PC-9 (cell line): Measurements from ENCODE around the gene TOMM6. TPM values are rescaled to one million over a fixed set of nuclear protein-coding genes. Genes with fewer than 3 reads are reported as not detected.
A peak's percentile ranks its signal among the peaks of the same experiment; 100 is the strongest.

ENCODE experiments used
- BruUV-seq: library from RNA; stranded (reverse); fragments of 400-500 nt; replicated peaks from 2 replicates; lab custom pipeline; 2021; lab: Mats Ljungman, UMichigan
- CTCF ChIA-PET: fragments of 300-600 bp; sonication (Branson Sonifier 250); formaldehyde crosslinking; loops from one replicate; lab custom pipeline; 2022; ENCODE audit warnings: antibody characterized with exemption; lab: Charles Lee
- POLR2A ChIA-PET: fragments of 300-600 bp; sonication (Branson Sonifier 250); formaldehyde crosslinking; loops from one replicate; lab custom pipeline; 2022; ENCODE audit warnings: antibody characterized with exemption; ENCODE audit not compliant: unreplicated experiment; lab: Charles Lee
- DNase-seq, 2 experiments: peaks; one replicate each; pipeline versions ENCODE4 v3.0.0 to v3.0.0-alpha.2; 2015 to 2022; ENCODE audit warnings: mixed read lengths in 1 of 2
- H2AFZ ChIP-seq: fragments of 200-600 bp; sonication (generic); 2 replicates; pipeline ENCODE4 v1.8.1; 2017; ENCODE audit warnings: antibody characterized with exemption
- H3F3A ChIP-seq: fragments of 200-600 bp; sonication (generic); 2 replicates; pipeline ENCODE4 v1.8.1; 2017; ENCODE audit warnings: antibody characterized with exemption, mild to moderate bottlenecking, low read depth; ENCODE audit not compliant: insufficient read depth
- H3K27ac ChIP-seq: fragments of 200-600 bp; sonication (generic); 2 replicates; pipeline ENCODE4 v1.6.1; 2016; ENCODE audit warnings: mixed run types
- H3K27me3 ChIP-seq: fragments of 200-600 bp; sonication (generic); 2 replicates; pipeline ENCODE4 v1.6.1; 2016; ENCODE audit warnings: low read depth, mixed run types; ENCODE audit not compliant: insufficient read depth
- H3K36me3 ChIP-seq: fragments of 200-600 bp; sonication (generic); 2 replicates; pipeline ENCODE4 v1.6.1; 2016; ENCODE audit warnings: low read depth, mixed run types
- H3K4me1 ChIP-seq: fragments of 200-600 bp; sonication (generic); replicated peaks from 2 replicates; pipeline ENCODE4 v1.6.1; 2016; ENCODE audit warnings: mixed run types; ENCODE audit not compliant: insufficient read depth
- H3K4me2 ChIP-seq: fragments of 200-600 bp; sonication (generic); 2 replicates; pipeline ENCODE4 v1.6.1; 2017; ENCODE audit warnings: mixed run types
- H3K4me3 ChIP-seq: fragments of 200-600 bp; sonication (generic); 2 replicates; pipeline ENCODE4 v1.6.1; 2016; ENCODE audit warnings: mixed run types
- H3K79me2 ChIP-seq: fragments of 200-600 bp; sonication (generic); 2 replicates; pipeline ENCODE4 v1.6.1; 2017; ENCODE audit warnings: low read depth, mixed run types
- H3K9me2 ChIP-seq: fragments of 200-600 bp; sonication (generic); 2 replicates; pipeline ENCODE4 v1.8.1; 2017; ENCODE audit warnings: mild to moderate bottlenecking; ENCODE audit not compliant: insufficient read depth
- H3K9me3 ChIP-seq: fragments of 200-600 bp; sonication (generic); 2 replicates; pipeline ENCODE4 v1.8.1; 2016; ENCODE audit warnings: low read depth; ENCODE audit not compliant: insufficient read depth
- H4K20me1 ChIP-seq: fragments of 200-600 bp; sonication (generic); 2 replicates; pipeline ENCODE4 v1.8.1; 2017; ENCODE audit not compliant: insufficient read depth
- EZH2 ChIP-seq: fragments of 200-600 bp; sonication (generic); IDR thresholded peaks from 2 replicates; pipeline ENCODE4 v1.8.0; 2017; ENCODE audit warnings: antibody characterized with exemption, low read depth
- intact Hi-C: fragments of 100-400 bp; cut with micrococcal nuclease; formaldehyde crosslinking; loops from one replicate; pipeline ENCODE4 v1.10.0; 2022; ENCODE audit not compliant: unreplicated experiment
- total RNA-seq: library from RNA; stranded (reverse); gene quantifications from 2 replicates; pipeline ENCODE4 v1.2.3, GENCODE V29; 2021
- TF ChIP-seq, protein P1 (sequence below): fragments of 200-600 bp; sonication (generic); conservative IDR thresholded peaks from 2 replicates; pipeline ENCODE4 v1.6.1; 2017; ENCODE audit warnings: mixed run types, antibody characterized with exemption, mild to moderate bottlenecking, moderate library complexity

Gene TOMM6
- total RNA-seq, 1 experiment from 2014 or later, result 170 TPM

DNA sequence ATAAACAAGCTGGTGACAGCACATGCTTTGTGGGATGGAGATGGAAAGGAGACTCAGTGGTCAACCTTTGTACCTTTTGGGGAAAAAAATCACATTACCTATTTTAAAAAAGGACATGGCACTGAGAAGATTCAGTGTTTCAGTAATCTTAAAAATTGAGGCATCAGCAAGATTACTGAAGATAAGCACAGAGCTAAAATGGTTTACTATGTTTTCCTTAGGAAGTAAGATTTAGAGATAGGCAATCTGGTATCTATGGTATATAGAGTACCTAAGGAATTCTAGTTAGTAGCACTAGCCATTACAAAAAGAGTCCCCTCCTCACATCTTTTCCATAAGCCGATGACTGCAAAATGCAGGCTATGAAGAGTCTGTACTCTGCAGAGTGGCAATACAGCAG lies 35.7 kb downstream of the TOMM6 start:
- H3K4me1 ChIP-seq, result peaks cover 16% of the 10 kb centered on the region
- H2AFZ ChIP-seq, result no peak overlapping the region
- BruUV-seq, result no TSS peak
- H3K4me3 ChIP-seq, result no peak overlapping the region
- H3F3A ChIP-seq, result peaks cover 13% of the 10 kb centered on the region; the same call in 1 of the 2 replicates
- no peaks in the 10 kb centered on the region for H4K20me1 ChIP-seq
- ChIA-PET POLR2A (no interaction called here), CTCF (no interaction called here)
- H3K79me2 ChIP-seq, result no peaks in the 10 kb centered on the region
- intact Hi-C loops, result no loop called here
- H3K9me3 ChIP-seq, result no peaks in the 10 kb centered on the region
- no peaks in the 10 kb centered on the region for H3K36me3 ChIP-seq
- DNase-seq, result no peak
- no peaks in the 10 kb centered on the region for H3K27me3 ChIP-seq
- H3K27ac ChIP-seq, result no peak overlapping the region
- H3K9me2 ChIP-seq, result no peaks in the 10 kb centered on the region
- no peak overlapping the region for H3K4me2 ChIP-seq
- TF ChIP-seq, protein P1, sequence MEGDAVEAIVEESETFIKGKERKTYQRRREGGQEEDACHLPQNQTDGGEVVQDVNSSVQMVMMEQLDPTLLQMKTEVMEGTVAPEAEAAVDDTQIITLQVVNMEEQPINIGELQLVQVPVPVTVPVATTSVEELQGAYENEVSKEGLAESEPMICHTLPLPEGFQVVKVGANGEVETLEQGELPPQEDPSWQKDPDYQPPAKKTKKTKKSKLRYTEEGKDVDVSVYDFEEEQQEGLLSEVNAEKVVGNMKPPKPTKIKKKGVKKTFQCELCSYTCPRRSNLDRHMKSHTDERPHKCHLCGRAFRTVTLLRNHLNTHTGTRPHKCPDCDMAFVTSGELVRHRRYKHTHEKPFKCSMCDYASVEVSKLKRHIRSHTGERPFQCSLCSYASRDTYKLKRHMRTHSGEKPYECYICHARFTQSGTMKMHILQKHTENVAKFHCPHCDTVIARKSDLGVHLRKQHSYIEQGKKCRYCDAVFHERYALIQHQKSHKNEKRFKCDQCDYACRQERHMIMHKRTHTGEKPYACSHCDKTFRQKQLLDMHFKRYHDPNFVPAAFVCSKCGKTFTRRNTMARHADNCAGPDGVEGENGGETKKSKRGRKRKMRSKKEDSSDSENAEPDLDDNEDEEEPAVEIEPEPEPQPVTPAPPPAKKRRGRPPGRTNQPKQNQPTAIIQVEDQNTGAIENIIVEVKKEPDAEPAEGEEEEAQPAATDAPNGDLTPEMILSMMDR, result no peak
- no peak for TF ChIP-seq EZH2

DNA sequence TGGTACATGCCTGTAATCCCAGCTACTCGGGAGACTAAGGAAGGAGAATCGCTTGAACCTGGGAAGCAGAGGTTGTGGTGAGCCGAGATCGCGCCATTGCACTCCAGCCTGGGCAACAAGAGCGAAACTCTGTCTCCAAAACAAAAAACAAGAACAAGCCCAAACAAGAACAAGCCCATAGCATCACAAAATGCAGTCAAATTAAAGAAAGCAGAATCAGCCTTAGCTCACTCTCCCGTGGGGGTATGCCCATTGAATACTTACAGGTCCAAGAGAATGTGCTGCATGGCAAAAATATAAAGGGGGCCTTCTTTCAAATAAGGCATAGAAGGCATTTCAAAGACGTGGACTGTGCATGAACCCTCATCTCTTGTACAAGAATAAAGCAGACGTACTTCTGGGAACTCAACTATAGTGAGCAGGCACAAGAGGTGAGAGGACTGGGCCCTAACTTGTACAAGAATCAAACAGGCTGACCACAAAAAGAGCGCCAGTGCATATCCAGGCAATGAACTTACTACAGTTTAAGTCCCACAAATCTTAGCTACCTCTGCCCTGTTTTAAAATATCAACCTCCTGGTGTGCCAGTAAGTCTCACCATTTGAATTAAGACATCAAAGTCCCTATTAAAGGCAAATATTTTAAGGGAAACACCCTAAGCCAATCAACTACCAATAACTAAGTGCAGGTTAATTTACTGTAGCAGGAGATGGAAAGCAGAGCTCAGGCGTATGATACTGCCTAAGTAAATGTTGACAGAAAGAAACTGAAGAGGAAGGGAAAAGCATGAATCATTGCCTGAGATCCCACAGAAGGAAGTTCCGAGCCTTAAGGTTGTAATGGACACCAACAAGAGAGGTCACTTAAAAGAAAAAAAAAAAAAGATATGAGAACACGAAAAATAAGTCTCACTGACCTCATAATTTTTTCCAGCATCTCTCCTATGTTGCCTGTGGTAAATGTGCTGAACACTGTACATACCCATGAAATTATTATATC lies 37.4 kb downstream of the TOMM6 start:
- ChIA-PET CTCF (interaction anchor here (0.7 to 0.8 kb wide), 2 partner anchors 22 to 217 kb away, joined by 4 to 6 read pairs; no protein-coding TSS in a partner anchor), POLR2A (interaction anchor here (0.6 kb wide), 3 partner anchors 9 to 783 kb away, joined by 3 to 5 read pairs (median 4); no protein-coding TSS in a partner anchor)
- H3F3A ChIP-seq, result peaks cover 13% of the 10 kb centered on the region; the same call in 1 of the 2 replicates
- no TSS peak for BruUV-seq
- H3K9me2 ChIP-seq, result no peaks in the 10 kb centered on the region
- no peaks in the 10 kb centered on the region for H3K36me3 ChIP-seq
- H4K20me1 ChIP-seq, result no peaks in the 10 kb centered on the region
- no peaks in the 10 kb centered on the region for H3K9me3 ChIP-seq
- DNase-seq, result peak; percentile 11 to 88
- H3K4me2 ChIP-seq, result peak overlapping the region; percentile 46
- peak overlapping the region; percentile 68 for H3K27ac ChIP-seq
- peaks cover 16% of the 10 kb centered on the region for H3K4me1 ChIP-seq
- intact Hi-C loops, result no loop called here
- H3K4me3 ChIP-seq, result no peak overlapping the region
- H3K27me3 ChIP-seq, result no peaks in the 10 kb centered on the region
- no peak overlapping the region for H2AFZ ChIP-seq
- TF ChIP-seq, protein P1, result no peak
- TF ChIP-seq EZH2, result no peak
- no peaks in the 10 kb centered on the region for H3K79me2 ChIP-seq

DNA sequence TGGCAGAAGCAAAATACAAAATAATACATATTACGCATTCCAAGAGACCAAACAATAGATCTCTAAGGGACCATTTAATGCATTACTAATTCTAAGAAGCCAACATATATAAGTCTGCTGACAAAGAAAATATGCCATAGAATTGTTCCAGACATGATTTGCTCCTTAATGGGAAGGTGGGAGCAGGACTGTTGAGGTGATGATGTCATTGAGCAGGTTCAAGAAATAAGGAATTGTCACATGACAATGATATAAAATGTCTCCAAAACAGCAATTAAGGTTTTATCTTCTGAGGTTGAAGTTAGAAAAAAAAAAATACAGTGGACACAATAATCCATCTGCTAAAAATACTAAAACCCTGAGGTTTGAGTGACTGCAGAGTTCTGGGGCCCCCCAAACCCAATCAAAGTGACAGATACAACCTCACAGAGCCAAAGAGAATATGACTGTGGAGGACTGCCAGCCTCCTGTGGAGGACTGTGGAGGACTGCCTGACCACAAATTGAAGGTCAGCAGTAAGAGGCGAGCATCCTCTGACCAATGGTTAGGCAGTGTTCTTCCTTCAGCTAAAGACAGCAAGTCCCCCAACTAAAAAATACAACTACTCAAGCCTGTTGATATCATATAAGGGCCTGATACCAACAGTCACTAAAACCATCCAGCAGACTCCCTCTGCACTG lies 39.0 kb downstream of the TOMM6 start:
- H2AFZ ChIP-seq, result no peak overlapping the region
- H4K20me1 ChIP-seq, result no peaks in the 10 kb centered on the region
- H3K27ac ChIP-seq, result no peak overlapping the region
- CTCF ChIA-PET, result no interaction called here
- intact Hi-C loops, result no loop called here
- H3K79me2 ChIP-seq, result no peaks in the 10 kb centered on the region
- no peaks in the 10 kb centered on the region for H3K9me2 ChIP-seq
- no TSS peak for BruUV-seq
- no peaks in the 10 kb centered on the region for H3K36me3 ChIP-seq
- H3K9me3 ChIP-seq, result no peaks in the 10 kb centered on the region
- peaks cover 16% of the 10 kb centered on the region for H3K4me1 ChIP-seq
- no peaks in the 10 kb centered on the region for H3K27me3 ChIP-seq
- no peak for DNase-seq
- POLR2A ChIA-PET, result no interaction called here
- H3F3A ChIP-seq, result peaks cover 13% of the 10 kb centered on the region; the same call in 1 of the 2 replicates
- TF ChIP-seq EZH2, result no peak
- TF ChIP-seq, protein P1, result no peak
- H3K4me2 ChIP-seq, result no peak overlapping the region
- H3K4me3 ChIP-seq, result no peak overlapping the region
